GM12874 (cell line): ENCODE results near the gene CBX4.

ENCODE experiments used
- TF ChIP-seq, protein P1 (sequence below): IDR thresholded peaks from 2 replicates; pipeline ENCODE4 v1.5.1; 2011; ENCODE audit warnings: low read depth, mild to moderate bottlenecking, control low read depth, low read length, moderate library complexity; ENCODE audit not compliant: insufficient read depth

The CBX4 gene

DNA sequence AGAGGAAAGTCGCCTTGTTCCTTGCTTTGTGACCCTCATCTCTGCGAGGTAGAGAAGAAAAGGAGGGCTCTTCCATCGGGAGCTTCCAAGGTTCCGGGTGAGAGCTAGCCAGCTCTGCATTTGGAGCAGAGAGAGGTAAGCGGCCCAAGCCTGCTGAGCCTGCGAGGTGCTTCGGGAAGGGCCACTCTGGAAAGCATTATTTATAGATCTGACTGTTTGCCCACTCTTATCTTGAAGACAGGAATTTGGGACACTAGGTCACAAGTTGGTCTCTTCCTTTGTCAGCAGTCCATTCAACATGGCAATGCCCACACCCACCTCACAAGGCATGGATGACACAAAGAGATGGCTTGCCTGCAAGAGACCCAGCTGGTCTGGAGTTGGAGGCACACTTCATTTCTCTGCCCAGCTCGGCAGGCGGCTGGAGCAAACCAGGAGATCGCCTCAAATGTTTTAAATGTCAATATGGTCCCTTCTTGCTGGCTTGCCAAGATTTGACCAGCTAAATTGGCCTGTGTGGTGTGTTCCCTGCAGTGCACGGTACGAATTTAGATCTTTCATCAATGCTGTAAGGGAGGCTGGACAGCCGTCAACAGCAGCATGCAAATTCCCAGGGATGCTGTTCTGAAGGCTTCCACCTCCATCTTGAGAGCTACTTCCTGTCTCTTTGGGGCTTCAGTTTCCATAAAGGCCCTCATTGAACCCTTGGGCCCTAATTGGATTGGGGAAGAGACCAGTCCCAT, 19.5 kb downstream of the CBX4 start:
- TF ChIP-seq, protein P1, sequence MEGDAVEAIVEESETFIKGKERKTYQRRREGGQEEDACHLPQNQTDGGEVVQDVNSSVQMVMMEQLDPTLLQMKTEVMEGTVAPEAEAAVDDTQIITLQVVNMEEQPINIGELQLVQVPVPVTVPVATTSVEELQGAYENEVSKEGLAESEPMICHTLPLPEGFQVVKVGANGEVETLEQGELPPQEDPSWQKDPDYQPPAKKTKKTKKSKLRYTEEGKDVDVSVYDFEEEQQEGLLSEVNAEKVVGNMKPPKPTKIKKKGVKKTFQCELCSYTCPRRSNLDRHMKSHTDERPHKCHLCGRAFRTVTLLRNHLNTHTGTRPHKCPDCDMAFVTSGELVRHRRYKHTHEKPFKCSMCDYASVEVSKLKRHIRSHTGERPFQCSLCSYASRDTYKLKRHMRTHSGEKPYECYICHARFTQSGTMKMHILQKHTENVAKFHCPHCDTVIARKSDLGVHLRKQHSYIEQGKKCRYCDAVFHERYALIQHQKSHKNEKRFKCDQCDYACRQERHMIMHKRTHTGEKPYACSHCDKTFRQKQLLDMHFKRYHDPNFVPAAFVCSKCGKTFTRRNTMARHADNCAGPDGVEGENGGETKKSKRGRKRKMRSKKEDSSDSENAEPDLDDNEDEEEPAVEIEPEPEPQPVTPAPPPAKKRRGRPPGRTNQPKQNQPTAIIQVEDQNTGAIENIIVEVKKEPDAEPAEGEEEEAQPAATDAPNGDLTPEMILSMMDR, result no peak

DNA sequence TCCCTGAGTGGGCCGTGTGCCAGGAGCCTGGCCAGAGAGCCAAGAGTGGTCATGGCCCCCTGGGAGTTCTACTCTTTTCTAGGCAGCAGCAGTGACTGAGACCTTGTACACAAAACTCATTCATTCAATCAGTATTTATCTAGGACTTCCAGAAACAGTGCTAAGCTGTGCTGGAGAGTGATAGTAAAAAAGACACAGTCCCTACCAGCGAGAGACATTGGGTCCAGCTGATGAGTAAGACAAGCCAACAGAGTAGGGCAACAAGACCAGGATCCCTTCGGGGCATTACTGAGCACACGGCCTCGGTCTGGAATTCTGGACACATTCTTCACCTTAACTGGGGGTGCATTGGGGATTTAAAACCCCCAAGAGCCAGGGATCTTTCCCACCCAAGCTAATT, 20.2 kb downstream of the CBX4 start:
- TF ChIP-seq, protein P1, result no peak

DNA sequence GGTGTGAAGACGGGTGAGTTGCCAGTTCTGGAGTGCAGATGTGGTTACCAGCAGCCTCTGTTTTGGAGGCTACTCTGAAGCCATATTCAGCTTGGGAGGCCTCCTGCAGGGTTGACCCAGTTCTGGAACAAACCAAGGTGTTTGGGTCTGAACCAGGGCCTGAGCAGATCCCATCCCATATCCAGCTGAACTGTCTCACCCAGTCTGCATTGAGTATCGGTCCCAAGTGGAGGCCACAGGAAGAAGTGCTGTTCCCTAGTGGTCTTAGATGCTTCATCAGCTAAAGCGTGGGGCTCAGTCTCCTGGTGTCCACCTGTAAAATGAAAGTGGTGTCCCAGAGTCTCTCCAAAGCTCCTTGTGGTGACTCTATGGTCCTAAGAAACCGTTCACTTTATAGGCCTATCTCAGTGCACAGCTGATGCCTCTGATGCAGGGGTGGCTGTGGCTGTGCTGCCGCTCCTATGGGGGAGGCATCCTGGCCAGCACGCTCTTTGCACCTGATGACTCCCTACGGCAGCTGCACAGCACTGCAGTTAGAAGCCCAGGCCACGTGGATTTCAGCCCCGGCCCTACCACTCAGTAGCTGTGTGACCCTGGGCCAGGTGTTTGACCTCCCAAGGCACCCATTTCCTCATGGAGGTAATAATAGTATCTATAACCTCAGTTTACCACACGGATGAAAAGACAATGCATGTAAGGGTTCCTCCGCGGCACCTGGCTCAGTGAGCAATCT, 21.0 kb downstream of the CBX4 start:
- TF ChIP-seq, protein P1, result no peak

DNA sequence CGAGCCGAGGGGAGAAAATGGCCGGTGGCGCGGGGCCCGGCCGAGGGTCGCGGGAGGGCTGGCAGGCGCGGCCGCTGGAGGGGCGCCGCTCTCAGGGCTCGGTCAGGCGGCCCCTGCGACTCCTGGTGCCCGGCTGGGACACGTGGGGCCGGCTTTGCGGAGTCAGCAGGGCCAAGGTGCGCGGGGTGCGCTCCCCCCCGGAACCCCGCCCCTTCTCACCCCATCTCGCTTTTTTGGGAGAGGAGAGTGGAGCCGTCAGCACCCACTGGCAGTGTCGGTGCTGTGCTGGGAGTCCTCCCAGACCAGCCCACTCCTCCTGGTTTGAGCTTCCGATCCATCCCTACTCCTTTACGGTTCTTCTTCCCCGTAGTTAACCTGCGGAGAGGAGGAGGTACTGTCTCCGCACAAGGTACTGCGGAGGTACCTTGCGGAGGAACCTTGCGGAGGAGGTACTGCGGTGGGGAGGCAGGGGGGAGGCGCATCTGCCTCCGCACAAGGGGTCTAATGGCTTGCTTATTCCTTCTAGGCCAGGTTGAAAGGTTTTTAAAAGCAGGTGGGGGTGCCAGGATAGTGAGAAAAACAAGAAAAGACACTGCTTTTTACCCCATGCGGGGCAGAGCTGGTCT, 23.3 kb downstream of the CBX4 start:
- TF ChIP-seq, protein P1, result no peak

DNA sequence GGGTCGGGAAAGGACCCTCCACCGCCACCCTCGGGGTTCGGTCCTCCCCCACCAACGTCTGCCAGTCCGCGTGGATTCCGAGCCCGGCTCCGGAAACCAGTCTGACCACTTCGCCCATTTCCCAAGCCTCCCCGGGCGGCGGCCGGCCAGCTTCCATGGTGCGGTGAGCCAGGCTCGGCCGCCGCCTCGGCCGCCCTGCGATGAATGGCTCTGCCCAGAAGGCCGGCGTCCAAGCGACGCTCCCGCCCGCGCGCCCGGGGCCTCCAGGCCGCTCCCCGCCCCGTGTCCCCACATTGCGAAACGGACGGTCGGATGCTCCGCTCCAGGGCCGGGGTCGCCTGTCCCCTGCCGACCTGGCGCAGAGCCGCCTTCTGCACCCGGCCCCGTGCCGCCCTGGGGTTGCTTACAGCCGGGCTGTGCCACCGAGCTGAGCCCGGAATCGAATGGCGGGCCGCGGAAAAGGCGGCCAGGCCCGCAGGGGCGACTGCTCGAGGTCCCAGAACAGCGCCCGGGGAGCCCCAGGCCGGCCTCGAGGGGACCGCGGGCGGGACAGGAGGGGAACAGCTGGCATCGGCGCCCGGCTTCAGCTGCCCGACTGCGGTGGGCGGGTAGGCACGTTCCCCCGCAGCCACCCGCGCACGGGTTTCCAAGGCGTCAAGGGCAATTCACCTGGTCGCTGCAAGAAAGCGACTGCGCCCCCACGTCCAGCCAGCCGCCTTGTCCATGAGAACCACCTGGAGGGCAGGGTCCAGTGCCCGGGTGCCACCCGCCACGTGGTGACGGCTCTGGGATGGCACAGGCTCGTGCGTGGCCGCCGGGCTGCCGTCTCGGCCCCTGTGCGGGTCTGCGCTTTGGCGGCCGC, 24.0 kb downstream of the CBX4 start:
- TF ChIP-seq, protein P1, result no peak

DNA sequence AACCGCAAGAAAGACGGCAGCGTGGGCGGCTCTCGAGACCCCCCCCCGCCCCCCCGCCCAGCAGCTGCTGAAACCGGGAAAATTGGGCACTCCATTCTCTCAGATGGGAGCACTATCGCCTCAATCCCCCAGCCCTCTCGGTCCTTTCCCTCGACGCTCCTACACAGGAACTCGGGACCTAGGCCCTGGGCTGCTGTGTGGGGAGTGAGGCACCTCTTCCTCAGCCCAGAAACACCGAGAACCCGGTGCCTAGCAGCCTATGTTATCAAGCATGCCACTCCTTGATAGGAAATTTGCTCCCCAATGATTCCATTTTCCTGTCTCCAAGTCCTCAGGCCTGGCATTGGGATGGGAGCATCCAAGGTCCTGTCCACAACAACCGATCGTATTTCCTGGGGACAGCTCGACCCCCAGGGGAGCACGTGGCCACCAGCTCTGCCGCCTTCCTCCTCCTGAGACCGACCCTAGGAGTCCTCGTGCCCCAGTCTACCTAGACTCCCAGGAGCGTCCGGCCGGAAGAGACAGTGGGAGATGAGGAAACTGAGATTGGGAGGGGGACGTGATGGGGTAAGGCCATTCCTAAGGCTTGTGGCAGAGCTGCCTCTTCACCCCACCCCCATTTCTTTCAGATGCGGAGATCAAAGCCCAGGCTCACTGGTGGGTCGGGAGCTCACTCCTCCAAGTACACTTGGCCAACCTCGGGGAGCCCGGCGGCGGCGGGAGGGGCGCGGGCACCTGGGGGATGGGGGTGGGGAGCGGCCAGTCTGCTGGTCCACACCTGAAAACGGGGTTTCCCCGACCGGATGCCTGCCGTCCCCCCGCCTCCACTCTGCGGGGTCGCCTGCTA, 24.9 kb downstream of the CBX4 start:
- TF ChIP-seq, protein P1, result no peak
